C4-2B (cell line): ENCODE results near the gene PITPNC1.
A peak's percentile ranks its signal among the peaks of the same experiment; 100 is the strongest.

Source experiments
- H3K27ac ChIP-seq: fragments of 450-650 bp; 2 replicates; pipeline ENCODE4 v1.5.1; 2017
- ZFX ChIP-seq: fragments of 450-650 bp; IDR thresholded peaks from 2 replicates; pipeline ENCODE4 v1.6.1; 2017
- TF ChIP-seq, protein P1 (sequence below): fragments of 450-650 bp; conservative IDR thresholded peaks from 2 replicates; pipeline ENCODE4 v1.5.1; 2017; ENCODE audit warnings: mild to moderate bottlenecking

PITPNC1 gene

DNA sequence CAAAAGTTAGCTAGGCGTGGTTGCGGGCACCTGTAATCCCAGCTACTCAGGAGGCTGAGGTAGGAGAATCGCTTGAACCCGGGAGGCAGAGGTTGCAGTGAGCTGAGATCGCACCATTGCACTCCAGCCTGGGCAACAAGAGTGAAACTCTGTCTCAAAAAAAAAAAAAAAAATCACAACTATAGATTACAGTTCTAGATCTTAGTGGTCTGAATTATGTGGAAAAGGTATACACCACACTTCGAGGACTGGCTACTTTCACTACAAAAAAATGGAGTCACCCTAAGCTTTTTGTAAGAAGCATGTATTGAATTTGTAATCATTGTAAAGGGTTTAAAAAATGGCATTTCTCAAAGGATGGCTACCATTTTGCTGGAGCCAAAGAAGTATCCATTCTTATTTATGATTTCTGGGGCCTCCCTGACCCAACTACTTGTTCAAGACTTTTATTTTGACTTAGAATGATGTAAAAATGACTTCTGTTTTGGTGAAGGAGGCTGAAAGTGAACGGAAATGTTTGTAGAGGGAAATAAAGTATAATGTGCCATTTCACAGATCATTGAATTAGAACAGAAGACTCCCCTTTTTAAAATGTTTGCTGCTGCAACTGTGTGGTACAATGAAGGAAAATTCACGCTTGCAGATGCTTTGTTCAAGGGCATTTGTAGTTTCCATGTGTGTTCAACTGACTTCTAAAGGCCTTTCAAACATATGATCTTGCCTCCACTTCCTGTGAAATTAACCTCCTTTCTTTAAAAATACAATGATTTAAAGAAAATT, 303.6 kb downstream of the PITPNC1 start:
- H3K27ac ChIP-seq: no peak overlapping the region
- TF ChIP-seq, protein P1, sequence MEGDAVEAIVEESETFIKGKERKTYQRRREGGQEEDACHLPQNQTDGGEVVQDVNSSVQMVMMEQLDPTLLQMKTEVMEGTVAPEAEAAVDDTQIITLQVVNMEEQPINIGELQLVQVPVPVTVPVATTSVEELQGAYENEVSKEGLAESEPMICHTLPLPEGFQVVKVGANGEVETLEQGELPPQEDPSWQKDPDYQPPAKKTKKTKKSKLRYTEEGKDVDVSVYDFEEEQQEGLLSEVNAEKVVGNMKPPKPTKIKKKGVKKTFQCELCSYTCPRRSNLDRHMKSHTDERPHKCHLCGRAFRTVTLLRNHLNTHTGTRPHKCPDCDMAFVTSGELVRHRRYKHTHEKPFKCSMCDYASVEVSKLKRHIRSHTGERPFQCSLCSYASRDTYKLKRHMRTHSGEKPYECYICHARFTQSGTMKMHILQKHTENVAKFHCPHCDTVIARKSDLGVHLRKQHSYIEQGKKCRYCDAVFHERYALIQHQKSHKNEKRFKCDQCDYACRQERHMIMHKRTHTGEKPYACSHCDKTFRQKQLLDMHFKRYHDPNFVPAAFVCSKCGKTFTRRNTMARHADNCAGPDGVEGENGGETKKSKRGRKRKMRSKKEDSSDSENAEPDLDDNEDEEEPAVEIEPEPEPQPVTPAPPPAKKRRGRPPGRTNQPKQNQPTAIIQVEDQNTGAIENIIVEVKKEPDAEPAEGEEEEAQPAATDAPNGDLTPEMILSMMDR: no peak
- no peak for TF ChIP-seq ZFX

DNA sequence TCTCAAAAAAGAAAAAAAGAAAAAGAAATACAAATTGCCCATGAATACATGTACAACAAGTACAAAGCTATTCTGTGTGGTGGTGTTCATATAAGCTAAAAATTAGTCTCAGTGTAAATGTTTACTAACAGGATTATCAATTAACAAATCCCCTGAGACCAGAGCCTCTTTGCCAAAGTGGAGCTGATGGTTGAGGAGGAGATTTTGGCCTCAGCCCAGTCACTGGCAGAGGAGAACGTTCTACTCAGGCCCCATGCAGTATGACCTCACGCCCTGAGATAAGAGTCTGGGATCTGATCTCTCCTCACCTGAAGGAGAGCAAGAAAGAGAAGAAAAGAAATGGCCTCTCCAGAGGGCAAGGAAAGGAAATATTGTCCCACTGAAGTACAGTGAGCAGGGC, 305.1 kb downstream of the PITPNC1 start:
- no peak for TF ChIP-seq ZFX
- TF ChIP-seq, protein P1: no peak
- H3K27ac ChIP-seq: no peak overlapping the region

DNA sequence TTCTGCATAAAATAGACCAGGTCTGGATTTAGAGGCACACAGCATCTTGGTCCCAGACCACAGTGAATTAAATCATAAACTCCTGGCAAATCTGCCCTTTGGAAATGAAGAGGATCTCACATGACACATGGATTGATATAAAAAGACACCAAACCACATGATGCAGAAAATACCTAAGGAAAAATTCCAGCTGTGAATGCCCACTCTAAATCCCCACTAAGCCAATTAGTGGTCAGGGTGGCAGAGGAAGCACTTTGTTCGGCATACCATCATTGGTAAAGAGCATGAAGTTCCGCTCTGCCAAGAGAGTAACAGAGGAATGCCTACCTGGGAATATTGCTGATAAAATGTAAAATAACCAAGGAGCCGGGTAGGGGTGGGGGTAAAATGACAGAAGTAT, 308.3 kb downstream of the PITPNC1 start:
- no peak for TF ChIP-seq ZFX
- no peak overlapping the region for H3K27ac ChIP-seq

DNA sequence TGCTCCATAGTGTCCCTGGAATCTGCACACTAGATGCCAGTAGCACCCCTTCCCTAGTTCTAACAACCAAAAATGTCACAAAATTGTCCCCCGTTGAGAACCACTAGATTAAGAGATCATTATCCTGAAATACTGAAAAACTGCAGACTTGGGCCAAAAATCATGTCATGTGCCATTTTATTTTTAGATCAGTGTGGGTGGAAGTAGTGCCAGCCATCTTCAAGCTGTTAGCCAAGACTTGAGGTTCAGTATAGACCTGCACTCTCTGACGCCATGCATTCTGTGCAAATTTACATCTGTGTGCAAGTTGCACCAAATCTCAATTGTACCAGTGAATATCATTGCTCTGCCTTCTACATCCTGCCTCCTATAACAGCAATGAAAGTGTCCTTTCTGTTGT, 309.2 kb downstream of the PITPNC1 start:
- H3K27ac ChIP-seq: no peak overlapping the region
- no peak for TF ChIP-seq ZFX
- TF ChIP-seq, protein P1: no peak

DNA sequence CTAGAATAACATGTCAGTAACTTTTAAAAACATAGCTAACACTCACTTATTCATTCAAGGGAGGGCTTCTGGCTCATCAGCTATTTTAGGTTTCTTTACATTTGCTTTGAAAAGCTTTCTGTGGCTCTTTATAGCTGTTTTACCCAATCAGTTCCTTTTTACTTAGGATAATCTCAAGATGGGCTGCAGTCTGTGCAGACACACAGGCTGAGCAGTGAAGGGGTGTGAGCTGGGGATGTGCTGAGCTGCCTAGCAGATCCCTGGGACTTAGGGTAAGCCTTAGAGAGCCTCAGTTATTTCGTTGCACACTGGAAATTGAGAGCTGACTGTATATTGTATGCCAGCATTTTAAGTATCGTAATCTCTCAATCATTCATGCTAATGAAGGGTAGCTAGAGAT, 310.4 kb downstream of the PITPNC1 start:
- TF ChIP-seq, protein P1: no peak
- no peak for TF ChIP-seq ZFX
- no peak overlapping the region for H3K27ac ChIP-seq

DNA sequence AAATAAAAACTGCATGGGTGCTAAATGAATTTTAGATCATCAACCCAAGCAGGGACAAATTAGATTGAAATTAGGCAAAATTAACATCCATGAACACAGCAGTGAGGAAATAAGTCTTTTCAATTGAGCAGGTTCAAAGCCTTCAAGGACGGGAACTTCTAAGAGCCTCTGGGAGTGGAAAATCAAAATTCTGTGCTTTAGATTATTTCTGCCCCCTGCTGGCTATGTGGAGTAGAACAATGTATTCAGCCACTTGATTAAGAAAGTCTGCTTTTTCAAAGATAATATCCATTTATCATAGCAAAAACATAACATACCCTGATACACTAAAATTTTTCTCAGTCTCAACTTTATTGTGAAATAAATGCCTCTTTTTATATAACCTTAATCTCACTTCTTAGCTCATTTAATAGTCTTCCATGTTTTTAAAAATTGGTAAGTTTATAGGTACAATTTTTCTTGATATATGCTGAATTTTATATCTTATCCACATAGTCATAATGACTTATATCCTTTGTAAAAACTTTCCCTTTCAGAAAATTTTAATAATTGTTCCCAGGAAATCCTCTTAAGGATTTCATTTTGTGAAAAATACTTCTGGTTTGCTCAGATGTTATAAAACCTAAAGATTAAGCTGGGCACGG, 312.6 kb downstream of the PITPNC1 start:
- no peak overlapping the region for H3K27ac ChIP-seq

DNA sequence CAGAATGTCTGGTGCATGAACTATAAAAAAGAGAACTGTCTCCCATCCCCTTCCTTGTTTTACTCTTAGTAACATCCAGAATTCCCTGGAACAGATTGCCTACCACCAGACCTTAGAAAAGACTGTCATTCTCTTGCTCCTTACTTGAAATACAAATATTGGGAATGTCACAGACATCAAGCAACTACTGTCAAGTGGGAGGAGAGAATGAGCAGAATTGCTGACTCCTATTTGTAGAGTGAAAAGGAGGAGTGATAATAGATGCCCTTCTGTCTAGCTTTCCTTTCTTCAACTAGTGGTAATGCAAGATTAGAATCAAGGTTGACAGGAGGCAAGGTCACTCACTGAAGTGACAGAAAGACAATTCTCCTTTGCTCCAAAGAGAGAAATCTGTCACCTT, 316.7 kb downstream of the PITPNC1 start:
- no peak overlapping the region for H3K27ac ChIP-seq
- TF ChIP-seq, protein P1: no peak

More for the DNA sequence above, 312.6 kb downstream of the PITPNC1 start:
- TF ChIP-seq, protein P1: peak; percentile 86
- no peak for TF ChIP-seq ZFX

DNA sequence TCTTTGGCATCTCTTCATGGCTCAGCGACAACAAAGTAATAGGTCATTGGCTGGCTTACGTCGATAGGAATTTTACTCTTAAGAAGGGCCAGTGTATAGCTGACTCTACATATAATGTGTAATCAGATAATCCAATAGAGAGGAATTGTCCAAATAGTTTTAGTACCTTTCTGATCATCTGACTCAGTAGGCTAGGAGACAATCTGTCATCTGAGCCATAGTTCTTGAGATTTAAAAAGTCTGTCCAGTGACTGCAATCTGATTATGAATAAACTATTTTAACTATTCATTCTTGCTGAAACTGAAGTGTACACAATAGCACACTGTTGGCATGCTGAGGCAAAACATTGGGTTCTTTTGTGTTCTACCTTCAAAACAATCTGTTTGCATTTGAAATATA, 319.3 kb downstream of the PITPNC1 start:
- H3K27ac ChIP-seq: no peak overlapping the region
- TF ChIP-seq ZFX: no peak
- TF ChIP-seq, protein P1: no peak
